ENCODE data around the gene MRPS12.

DNA sequence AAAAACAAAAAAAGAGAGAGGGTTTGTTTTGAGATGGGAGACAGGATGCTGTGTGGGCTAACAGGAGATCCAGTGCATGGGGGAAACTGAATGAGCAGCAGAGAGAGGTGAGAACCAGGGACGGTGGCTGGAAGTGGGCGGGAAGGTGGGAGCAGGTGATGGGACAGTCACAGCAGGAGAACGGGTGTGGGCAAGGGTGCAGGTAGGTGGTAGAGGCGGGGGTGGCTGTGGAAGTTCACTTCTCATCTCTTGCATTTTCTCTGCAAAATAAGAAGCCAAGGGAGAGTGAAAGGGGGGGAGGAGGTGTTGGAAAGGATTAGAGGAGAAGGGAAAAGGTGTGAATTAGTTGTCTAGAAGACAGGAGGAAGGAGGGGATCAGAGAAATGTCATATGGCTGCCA, 22.9 kb downstream of the MRPS12 start:
- TF ChIP-seq, protein P1, sequence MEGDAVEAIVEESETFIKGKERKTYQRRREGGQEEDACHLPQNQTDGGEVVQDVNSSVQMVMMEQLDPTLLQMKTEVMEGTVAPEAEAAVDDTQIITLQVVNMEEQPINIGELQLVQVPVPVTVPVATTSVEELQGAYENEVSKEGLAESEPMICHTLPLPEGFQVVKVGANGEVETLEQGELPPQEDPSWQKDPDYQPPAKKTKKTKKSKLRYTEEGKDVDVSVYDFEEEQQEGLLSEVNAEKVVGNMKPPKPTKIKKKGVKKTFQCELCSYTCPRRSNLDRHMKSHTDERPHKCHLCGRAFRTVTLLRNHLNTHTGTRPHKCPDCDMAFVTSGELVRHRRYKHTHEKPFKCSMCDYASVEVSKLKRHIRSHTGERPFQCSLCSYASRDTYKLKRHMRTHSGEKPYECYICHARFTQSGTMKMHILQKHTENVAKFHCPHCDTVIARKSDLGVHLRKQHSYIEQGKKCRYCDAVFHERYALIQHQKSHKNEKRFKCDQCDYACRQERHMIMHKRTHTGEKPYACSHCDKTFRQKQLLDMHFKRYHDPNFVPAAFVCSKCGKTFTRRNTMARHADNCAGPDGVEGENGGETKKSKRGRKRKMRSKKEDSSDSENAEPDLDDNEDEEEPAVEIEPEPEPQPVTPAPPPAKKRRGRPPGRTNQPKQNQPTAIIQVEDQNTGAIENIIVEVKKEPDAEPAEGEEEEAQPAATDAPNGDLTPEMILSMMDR (IDR thresholded peaks at IDR 0.05), result no peak
- TF ChIP-seq POLR2A (IDR thresholded peaks at IDR 0.05) (no peak), EP300 (IDR thresholded peaks at IDR 0.05; ENCODE audit: low read depth) (no peak)
